Stimulated activated CD8-positive, alpha-beta memory T cell treated with anti-CD3 and anti-CD28 coated beads, Interleukin-7, amount 100 ng/mL, for 4 hours (primary cell): Measurements from ENCODE around the gene UGT1A10.
"Not testable (repeated sequence)": the region's sequence is repeated elsewhere in the genome, so short reads cannot be mapped to it uniquely, and the experiment has no call there.

Experiments
- DNase-seq, 2 donors: peaks; one replicate each; pipeline ENCODE4 v3.0.0-alpha.2; 2020; ENCODE audit warnings: low read depth in 2 of 2

The UGT1A10 gene

DNA sequence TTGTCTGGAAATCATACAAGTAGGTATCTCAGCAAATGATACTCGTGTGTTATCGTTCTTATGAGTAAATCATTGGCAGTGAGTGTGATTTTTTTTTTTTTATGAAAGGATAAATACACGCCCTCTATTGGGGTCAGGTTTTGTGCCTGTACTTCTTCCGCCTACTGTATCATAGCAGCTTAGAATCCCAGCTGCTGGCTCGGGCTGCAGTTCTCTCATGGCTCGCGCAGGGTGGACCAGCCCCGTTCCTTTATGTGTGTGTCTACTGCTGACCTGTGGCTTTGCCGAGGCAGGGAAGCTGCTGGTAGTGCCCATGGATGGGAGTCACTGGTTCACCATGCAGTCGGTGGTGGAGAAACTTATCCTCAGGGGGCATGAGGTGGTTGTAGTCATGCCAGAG is at the start of gene UGT1A10:
Gene UGT1A10, plus strand, starts transcription at position 143 of the 400 bp plus-strand sequence. Its CDS starts 75 bp downstream, at position 218.
- not testable (repeated sequence) for DNase-seq

DNA sequence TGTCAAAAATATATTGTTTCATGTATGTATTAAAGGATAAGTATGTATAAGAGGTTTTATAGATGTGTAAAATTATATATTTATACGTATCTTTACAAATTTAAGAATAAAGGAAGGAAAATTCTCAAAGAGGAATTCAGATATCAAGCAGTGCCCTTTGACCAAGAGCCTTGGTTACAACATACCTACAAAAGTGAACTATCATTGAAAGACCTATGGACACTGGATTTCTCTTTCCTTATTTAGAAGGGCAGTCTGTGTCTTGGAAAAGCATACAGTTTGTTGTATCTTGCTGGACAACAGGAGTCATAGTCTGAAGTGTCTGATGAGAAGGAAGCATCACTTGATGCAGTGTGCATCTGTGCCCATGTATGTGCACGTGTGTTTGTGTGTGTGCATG is 47.8 kb upstream of the UGT1A10 start:
- no peak for DNase-seq

DNA sequence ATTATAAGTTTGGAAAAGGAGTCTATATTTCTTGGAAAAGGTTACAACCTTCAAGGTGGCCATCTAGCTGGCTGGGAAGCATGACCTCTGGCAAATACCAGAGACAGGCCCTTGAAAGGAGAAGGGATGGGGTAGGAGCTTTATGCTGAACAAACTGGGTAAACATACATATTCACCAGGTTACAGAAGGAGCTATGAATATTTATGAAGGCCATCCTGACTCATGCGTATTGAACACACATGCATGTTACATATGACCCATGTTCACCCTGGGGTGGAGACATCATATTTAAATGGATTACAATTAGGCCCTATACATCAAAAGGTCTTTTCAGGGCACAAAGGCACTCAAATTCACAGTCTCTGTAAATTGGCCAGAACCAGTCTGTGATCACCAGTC is 43.5 kb upstream of the UGT1A10 start:
- DNase-seq, result not testable (repeated sequence)

DNA sequence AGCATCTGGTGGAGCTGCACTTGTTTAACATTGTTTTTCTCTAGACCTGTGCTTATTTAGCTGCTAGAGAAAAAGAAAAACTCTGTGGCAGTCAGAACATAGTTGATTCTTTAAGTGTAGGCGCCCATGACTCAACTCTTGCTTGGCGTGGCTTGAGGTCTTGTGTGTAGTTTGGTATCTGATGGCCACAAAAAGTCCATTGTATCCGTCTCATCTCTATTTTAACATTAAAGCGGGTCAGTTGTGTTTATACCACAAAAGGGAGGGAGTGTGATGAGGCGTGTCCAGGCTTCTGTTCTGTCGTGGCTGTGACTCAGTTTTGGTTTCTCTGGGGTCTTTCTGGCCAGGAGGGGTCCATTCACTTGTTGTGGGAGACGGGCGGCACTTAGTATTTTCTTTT is 43.0 kb upstream of the UGT1A10 start:
- no peak for DNase-seq

DNA sequence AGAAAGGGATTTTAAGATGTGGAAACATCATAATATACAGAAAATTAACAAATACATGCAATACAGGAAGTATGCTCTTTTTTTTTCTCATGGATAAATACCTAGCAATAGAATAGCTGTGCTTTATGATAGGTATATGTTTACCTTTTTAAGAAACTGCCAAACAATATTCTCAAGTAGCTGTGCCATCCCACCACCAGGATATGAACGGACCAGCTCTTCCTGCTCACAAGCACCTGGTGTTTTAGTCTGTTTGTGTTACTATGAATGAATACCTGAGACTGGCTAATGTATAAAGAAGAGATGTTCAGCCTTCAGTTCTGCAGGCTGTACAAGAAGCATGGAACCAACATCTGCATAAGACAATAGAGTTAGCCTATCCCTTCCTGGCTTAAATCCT is 38.7 kb upstream of the UGT1A10 start:
- DNase-seq, result no peak

DNA sequence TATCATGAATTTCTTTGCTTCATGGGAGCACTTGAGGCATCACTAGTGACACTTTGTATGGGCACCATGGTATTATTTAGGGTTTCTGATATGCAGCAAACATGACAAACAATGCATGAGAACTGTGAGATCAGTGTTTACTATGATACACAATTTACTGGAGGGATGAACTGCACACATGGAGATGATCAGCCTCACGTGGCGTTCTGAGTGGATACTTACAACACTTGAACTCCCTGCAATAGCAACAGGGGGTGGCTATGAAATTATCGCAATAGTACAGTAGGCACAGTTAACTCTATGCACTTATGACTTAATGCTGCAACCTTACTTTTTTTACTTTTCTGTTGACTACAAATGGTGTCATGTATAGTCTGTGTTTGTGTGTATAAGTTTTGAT is 37.3 kb upstream of the UGT1A10 start:
- no peak for DNase-seq

DNA sequence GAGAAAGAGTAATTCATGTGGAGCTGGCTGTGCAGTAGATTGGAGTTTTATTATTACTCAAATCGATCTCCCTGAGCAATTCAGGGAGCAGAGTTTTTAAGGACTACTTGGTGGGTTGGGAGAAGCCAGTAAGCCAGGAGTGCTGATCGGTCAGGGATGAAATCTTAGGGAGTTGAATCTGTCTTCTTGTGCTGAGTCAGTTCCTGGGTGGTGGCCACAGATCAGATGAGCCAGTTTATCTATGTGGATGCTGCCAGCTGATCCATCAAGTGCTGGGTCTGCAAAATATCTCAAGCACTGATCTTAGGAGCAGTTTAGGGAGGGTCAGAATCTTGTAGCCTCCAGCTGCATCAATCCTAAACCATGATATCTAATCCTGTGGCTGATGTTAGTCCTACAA is 35.9 kb upstream of the UGT1A10 start:
- no peak for DNase-seq

DNA sequence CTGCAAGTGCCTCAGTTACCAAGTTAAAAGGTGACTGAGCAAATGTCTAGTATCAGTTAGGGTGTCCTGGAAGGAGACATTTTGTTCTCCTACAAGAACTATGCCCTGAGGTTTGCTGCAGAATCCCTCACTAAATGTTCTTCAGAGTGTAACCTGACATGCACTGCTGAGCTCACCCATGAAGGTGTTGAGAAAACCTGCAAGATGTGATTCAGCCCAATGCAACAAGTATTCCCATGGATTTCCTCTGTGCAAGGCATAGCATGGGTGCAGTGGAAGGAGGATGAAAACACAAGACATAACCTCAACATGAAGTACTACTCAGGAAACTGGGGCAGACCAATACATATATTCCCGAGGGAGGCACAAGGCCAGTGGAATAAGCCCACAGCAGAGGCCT is 34.2 kb upstream of the UGT1A10 start:
- no peak for DNase-seq

DNA sequence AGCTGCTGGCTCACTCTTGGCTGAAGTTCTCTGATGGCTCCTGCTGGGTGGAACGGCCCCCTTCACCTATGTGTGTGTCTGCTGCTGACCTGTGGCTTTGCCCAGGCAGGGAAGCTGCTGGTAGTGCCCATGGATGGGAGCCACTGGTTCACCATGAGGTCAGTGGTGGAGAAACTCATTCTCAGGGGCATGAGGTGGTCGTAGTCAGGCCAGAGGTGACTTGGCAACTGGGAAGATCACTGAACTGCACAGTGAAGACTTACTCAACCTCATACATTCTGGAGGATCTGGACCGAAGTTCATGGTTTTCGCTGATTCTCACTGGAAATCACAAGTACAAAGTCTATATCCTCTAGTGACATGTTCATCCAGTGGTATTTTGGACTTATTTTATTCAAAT is 32.7 kb upstream of the UGT1A10 start:
- no peak for DNase-seq

DNA sequence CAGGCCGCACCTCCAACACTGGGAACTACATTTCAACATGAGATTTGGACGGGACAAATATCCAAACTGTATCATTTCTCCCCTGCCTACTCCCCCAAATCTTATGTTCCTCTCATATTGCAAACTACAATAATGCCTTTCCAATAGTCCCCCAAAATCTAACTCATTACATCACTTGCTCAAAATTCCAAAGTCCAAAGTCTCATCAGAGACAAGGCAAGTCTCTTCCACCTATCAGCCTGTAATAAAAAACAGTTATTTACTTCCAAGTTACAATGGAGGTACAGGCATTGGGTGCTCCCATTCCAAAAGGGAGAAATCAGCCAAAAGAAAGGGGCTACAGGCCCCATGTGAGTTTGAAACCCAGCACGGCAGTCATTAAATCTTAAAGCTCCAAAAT is 31.4 kb upstream of the UGT1A10 start:
- no peak for DNase-seq

DNA sequence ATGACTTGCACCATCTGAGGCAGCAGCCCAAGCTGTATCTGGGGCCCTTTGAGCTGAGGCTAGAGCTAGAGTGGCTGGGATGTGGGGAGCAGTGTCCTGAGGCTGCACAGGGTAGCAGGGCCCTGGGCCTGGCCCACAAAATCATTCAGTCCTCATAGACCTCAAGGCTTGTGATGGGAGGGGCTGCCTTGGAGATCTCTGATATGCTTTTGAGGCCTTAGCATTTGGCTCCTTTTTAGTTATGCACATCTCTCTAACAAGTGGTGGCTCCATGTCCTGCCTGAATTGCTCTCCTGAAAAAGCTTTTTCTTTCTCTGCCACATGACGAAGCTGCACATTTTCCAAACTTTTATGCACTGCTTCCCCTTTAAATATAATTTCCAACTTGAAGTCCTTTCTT is 30.6 kb upstream of the UGT1A10 start:
- DNase-seq, result no peak

DNA sequence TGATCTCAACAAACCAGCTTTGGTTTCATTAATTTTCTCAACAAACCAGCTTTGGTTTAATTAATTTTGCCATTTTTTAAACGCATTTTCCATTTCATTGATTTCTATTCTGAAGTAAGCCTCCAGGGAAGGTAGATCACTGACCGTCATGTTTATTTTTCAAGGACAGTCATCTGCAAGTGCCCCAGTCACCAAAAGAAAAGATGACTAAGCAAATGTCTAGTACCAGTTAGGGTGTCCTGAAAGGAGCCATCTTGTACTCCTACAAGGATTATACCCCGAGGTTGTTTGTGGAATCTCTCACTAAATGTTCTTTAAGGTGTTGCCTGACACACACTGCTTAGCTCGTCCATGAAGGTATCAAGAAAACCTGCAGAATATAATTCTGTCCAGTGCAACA is 25.0 kb upstream of the UGT1A10 start:
- DNase-seq, result no peak

DNA sequence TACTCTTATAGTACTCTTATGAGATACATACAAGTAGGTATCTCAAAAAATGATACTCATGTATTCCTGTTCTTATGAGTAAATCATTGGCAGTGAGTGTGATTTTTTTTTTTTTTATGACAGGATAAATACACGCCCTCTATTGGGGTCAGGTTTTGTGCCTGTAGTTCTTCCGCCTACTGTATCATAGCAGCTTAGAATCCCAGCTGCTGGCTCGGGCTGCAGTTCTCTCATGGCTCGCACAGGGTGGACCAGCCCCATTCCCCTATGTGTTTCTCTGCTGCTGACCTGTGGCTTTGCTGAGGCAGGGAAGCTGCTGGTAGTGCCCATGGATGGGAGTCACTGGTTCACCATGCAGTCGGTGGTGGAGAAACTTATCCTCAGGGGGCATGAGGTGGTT is 18.8 kb upstream of the UGT1A10 start, which contains the start of gene UGT1A8:
Gene UGT1A8, plus strand, starts transcription at position 158 of the 400 bp plus-strand sequence. Its CDS starts 75 bp downstream, at position 233.
- not testable (repeated sequence) for DNase-seq

DNA sequence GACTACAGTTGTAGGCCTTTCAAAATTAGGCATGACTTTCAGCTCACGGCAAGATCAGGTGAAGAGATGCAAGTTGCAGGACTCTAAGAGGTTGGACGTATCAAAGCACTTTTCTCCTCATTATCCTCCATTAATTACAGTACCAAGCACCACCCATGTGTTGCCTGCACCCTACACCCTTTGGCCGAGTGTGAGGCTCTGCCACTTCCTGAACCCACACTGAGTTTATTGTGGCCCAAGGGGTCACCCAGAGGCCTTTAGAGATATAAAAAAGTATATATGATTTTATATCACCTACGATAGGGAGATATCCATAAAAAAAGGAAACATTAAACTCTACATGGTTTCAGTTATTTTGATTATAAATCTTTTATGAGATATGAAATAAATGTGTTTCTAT is 16.0 kb upstream of the UGT1A10 start:
- DNase-seq, result no peak

DNA sequence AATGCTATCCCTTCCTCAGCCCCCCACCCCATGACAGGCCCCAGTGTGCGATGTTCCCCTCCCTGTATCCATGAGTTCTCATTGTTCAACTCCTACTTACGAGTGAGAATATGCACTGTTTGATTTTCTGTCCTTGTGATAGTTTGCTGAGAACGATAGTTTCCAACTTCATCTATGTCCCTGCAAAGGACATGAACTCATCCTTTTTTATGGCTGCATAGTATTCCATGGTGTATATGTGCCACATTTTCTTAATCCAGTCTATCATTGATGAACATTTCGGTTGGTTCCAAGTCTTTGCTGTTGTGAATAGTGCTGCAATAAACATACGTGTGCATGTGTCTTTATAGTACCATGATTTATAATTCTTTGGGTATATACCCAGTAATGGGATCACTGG is 14.4 kb upstream of the UGT1A10 start:
- DNase-seq, result not testable (repeated sequence)

DNA sequence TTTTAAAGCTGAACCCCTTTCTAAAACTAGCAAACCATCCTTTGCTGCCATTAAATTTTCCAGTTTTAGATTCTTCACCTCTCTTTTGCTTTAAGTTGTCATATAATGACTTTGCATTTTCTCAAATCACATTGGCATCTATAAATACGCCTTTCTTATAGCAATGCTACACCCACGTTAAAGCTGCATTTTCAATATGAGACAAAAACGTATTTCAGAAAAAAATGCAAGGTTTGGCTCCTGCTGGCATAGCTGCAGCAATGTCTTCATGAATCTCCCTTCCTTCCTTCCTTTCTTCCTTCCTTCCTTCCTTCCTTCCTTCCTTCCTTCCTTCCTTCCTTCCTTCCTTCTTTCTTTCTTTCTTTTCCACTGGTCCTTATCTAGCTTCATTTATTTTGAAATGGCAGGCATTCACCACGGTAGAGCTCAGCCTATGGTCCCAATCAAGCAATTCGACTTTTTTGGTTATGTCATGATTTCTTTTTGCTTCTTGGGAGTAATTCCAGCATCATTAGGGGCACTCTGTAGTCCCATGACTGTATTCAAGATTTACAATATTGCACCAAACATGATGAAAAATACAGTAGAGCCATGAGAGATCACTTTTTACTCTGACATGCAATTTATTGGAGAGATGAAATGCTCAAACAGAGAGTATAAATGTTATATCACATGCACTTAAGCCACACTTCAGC is 8.8 kb upstream of the UGT1A10 start:
- no peak for DNase-seq

DNA sequence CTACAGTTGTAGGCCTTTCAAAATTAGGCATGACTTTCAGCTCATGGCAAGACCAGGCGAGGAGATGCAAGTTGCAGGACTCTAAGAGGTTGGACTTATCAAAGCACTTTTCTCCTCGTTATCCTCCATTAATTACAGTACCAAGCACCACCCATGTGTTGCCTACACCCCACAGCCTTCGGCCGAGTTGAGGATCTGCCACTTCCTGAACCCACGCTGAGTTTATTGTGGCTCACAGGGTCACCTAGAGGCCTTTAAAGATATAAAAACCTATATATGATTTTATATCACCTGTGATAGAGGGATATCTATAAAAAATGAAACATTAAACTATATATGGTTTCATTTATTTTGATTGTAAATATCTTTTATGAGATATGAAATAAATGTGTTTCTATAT is 2.6 kb downstream of the UGT1A10 start:
- DNase-seq, result no peak

DNA sequence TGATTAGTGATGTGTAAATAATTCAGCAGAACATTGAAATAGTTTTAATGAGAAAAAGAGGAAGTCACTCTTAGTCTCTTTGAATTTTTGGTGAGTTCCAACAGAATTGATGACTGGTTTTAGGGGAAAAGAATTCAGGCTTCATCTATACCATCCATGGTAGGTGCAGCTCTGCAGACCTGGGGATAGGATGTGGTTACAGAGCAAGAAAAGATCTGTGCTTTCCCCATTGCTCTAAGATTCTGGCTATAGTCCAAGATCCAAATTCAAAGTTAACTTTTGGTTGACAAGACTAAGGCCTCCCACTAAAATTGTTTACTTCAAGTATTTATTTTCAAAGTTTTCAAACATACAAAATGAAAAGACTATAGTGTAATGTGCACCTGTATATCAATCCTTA is 3.6 kb downstream of the UGT1A10 start:
- no peak for DNase-seq

DNA sequence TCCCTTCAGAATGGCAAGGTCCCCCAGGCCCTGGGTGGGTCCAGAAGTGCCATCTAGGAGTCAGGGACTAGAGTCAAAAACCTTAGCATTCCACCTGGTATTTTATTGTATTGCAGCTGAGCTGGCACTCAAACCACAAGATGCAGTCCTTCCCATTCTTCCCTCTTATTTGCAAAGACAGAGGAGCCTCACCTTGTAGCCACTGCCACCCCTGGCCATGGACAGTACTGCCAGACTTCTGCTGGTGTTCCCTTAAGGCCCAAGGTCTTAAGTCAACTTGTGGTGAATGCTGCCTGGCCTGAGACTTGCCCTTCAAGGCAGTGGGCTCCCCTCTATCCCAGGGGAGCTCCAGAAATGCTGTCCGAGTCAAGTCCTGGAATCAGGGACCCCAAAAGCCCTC is 6.9 kb downstream of the UGT1A10 start:
- no peak for DNase-seq

DNA sequence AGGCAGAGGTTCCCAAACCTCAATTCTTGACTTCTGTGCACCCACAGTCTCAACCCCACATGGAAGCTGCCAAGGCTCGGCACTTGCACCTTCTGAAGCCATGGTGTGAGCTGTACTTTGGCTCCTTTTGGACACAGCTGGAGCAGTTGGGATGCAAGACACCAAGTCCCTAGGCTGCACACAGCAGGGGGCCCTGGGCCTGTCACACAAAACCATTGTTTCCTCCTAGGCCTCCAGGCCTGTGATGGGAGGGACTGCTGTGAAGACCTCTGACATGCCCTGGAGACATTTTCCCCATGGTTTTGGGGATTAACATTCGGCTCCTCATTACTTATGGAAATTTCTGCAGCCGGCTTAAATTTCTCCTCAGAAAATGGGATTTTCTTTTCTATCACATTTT is 9.8 kb downstream of the UGT1A10 start:
- not testable (repeated sequence) for DNase-seq

DNA sequence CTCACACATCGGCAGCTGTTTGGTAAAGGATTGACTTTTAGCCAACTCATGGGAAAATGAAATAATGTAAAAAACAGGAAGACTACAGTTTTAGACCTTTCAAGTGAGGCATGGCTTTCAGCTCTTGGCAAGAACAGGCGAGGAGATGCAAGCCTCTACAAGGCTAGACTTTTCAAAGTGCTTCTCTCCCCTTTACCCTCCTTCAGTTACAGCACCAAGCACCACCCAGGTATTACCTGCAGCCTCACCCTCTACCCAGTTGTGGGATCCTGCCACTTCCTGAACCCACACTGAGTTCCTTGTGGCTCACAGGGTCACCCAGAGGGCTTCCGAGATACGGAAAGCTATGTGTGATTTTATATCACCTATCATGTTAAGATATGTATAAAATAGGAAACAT is 14.7 kb downstream of the UGT1A10 start:
- no peak for DNase-seq

DNA sequence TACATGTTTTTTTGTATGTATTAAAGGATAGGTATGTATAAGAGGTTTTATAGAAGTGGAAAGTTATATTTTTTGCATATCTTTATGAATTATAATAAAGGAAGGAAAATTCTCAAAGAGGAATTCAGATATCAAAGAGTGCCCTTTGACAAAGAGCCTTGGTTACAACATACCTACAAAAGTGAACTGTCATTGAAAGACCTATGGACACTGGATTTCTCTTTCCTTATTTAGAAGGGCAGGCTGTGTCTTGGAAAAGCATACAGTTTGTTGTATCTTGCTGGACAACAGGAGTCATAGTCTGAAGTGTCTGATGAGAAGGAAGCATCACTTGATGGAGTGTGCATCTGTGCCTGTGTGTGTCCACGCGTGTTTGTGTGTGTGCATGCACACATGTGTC is 15.2 kb downstream of the UGT1A10 start:
- DNase-seq, result no peak

DNA sequence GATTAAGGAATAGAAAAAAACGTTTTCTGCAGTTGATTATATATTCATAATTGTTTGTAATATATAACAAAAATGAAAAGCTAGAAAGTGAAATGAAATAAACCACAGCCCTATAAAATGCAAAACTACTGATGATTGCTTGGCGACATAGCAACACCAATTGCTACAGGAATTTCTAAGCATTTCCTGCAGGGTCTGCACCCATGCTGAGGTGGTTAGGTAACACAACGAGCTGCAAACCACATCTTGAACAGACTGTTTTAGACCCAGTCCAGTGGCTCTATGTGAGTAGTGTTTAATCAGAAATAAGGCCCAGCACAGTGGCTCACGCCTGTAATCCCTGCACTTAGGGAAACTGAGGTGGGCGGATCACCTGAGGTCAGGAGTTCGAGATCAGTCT is 18.3 kb downstream of the UGT1A10 start:
- DNase-seq, result no peak

DNA sequence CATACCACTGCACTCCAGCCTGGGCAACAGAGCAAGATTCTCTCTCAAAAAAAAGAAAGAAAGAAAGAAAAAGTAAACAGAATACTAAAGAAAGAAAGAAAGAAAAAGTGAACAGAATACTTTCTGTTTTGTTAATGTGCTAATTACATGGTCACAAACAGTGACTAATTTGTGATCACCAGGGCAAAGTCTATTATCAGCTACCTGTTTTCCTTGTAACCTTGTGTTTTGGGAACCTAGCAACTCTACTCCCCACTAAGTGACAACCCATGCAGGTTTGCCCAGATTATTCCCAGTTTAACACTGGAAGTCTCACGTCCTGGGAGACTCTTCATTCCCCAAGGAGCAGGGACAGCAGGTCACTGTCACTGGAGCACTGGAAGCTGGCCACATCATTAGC is 18.8 kb downstream of the UGT1A10 start:
- DNase-seq, result no peak
